DOHH2 (cell line): Measurements from ENCODE around the gene CMTR1.

ENCODE experiments used
- H3F3A ChIP-seq: fragments of 200-600 bp; sonication (generic), shearing (Covaris generic); 2 replicates; pipeline ENCODE4 v1.6.0; 2016; ENCODE audit warnings: antibody characterized with exemption, mild to moderate bottlenecking; ENCODE audit not compliant: control insufficient read depth, insufficient read depth
- H3K27ac ChIP-seq: fragments of 200-600 bp; sonication (generic); 2 replicates; pipeline ENCODE4 v1.5.1; 2014; ENCODE audit warnings: low read depth, mild to moderate bottlenecking, low read length, moderate library complexity
- H3K27me3 ChIP-seq: fragments of 200-600 bp; sonication (generic); 2 replicates; pipeline ENCODE4 v1.6.1; 2014; ENCODE audit warnings: mild to moderate bottlenecking, low read length, mixed read lengths; ENCODE audit not compliant: control insufficient read depth
- H3K36me3 ChIP-seq: fragments of 200-600 bp; sonication (generic); 2 replicates; pipeline ENCODE4 v1.6.1; 2014; ENCODE audit warnings: mild to moderate bottlenecking, low read length, moderate library complexity, mixed read lengths; ENCODE audit not compliant: control insufficient read depth
- H3K4me1 ChIP-seq: fragments of 200-600 bp; sonication (generic); 2 replicates; pipeline ENCODE4 v1.6.1; 2014; ENCODE audit warnings: mild to moderate bottlenecking, low read length, mixed read lengths; ENCODE audit not compliant: control insufficient read depth
- H3K4me2 ChIP-seq: fragments of 200-600 bp; sonication (generic); 2 replicates; pipeline ENCODE4 v1.6.0; 2014; ENCODE audit warnings: mild to moderate bottlenecking, low read length, moderate library complexity
- H3K4me3 ChIP-seq: fragments of 200-600 bp; sonication (generic); 2 replicates; pipeline ENCODE4 v1.5.1; 2014; ENCODE audit warnings: mild to moderate bottlenecking, low read length, mixed read lengths
- H3K79me2 ChIP-seq: fragments of 200-600 bp; sonication (generic); 2 replicates; pipeline ENCODE4 v1.6.1; 2014; ENCODE audit warnings: mild to moderate bottlenecking, low read length, mixed read lengths; ENCODE audit not compliant: control insufficient read depth
- H3K9me2 ChIP-seq: fragments of 200-600 bp; sonication (generic); replicated peaks from 2 replicates; pipeline ENCODE4 v1.6.1; 2014; ENCODE audit warnings: mild to moderate bottlenecking, low read length, mixed read lengths; ENCODE audit not compliant: control insufficient read depth
- H3K9me3 ChIP-seq: fragments of 200-600 bp; sonication (generic); 2 replicates; pipeline ENCODE4 v1.6.1; 2014; ENCODE audit warnings: antibody characterized with exemption, low read length, mixed read lengths; ENCODE audit not compliant: control insufficient read depth, insufficient read depth
- H4K20me1 ChIP-seq: fragments of 200-600 bp; sonication (generic); 2 replicates; pipeline ENCODE4 v1.6.0; 2014; ENCODE audit warnings: low read depth, mild to moderate bottlenecking, antibody characterized with exemption, low read length, moderate library complexity; ENCODE audit not compliant: control insufficient read depth, insufficient read depth
- EZH2phosphoT487 ChIP-seq: fragments of 200-600 bp; sonication (generic); IDR thresholded peaks from 2 replicates; pipeline ENCODE4 v1.6.1; 2017; ENCODE audit warnings: borderline replicate concordance, mild to moderate bottlenecking, antibody characterized with exemption, low read length, moderate library complexity, mixed read lengths
- TF ChIP-seq, protein P1 (sequence below): fragments of 200-600 bp; sonication (generic); IDR thresholded peaks from one replicate; pipeline ENCODE4 v1.5.1; 2014; ENCODE audit warnings: antibody characterized with exemption, mild to moderate bottlenecking, low read depth, low read length; ENCODE audit not compliant: poor library complexity, severe bottlenecking

Gene CMTR1

DNA sequence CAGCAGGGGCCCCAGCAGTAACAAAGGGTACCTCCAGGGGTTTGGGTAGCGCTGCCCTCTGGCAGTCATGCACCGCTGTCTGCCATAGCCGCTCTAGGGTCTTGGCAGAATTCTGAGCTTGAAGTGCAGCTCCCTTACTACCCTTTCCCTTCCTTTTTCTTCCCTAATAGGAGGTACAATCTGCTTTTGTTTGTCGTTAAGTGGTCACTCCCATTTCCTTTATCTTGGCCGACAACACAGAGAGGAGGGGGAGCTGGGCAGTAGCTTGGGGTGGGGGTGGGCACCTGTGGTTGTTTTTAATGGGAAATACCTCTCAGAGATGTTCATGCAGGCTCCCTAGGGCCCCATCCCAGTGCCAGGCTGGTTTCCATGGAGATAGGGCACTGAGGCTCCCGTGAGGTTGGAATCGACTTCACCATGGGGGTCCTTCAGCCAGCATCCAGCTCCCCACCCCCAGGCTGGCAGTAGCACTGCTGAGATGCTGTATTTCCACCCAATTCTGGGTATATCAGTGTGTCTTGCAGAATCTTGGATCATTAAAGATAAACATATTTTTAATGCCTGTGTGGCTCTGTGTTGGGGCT is 48.0 kb downstream of the CMTR1 start:
- H3K4me2 ChIP-seq = no peak overlapping the region
- no peaks in the 10 kb centered on the region for H3K9me3 ChIP-seq
- no peaks in the 10 kb centered on the region for H3K27me3 ChIP-seq
- H3K79me2 ChIP-seq = no peaks in the 10 kb centered on the region
- H3K27ac ChIP-seq = no peak overlapping the region
- H3K9me2 ChIP-seq = no peaks in the 10 kb centered on the region
- H4K20me1 ChIP-seq = no peaks in the 10 kb centered on the region
- no peak overlapping the region for H3K4me3 ChIP-seq
- no peak for TF ChIP-seq EZH2phosphoT487
- H3K4me1 ChIP-seq = no peaks in the 10 kb centered on the region
- peaks cover 46% of the 10 kb centered on the region for H3K36me3 ChIP-seq
- H3F3A ChIP-seq = no peaks in the 10 kb centered on the region

DNA sequence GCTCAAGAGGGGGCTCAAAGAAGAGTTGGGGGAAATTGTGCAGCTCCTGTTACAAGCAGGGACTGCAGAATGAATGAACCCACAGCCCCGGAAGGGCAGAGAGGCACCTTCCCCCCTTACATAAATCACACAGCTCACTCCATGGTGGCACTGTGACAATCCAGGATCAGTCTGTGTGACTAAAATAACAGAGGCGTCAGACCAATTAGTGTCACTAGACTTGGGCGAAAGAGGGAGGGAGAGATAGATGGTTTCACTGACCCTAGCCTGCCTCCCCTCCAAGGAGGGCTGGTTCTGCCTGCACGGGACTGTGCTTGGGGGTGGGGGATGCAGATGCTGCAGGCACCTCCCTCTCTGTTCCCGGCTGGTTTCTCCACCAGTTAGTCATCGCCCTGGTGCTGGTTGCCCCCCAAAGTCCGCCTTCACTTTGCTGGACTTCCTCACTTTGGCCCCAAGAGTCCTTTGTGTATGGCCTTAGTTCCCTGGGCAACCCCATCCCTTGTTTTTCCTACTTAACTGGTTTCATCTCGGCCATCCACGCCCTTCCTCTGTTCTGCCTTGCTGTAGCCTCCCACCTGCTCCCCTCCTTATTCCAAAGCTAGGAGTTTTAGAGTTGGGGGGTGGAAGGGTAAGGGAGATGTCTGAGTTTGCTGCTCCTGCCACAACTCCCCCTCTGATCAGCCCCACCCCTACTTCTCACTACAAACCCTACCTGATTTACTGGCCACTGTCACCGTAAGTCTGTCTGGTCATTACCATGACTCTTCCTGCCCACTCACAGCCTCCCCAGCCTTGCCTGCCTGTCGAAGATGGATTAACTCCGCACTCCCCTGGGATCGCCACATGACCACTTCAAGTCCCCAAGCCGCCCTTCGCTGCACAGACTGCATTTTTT is 48.9 kb downstream of the CMTR1 start:
- H3K27me3 ChIP-seq = no peaks in the 10 kb centered on the region
- H3K36me3 ChIP-seq = peaks cover 46% of the 10 kb centered on the region
- H3K79me2 ChIP-seq = no peaks in the 10 kb centered on the region
- no peaks in the 10 kb centered on the region for H3K4me1 ChIP-seq
- no peaks in the 10 kb centered on the region for H3F3A ChIP-seq
- no peak for TF ChIP-seq EZH2phosphoT487
- TF ChIP-seq, protein P1, sequence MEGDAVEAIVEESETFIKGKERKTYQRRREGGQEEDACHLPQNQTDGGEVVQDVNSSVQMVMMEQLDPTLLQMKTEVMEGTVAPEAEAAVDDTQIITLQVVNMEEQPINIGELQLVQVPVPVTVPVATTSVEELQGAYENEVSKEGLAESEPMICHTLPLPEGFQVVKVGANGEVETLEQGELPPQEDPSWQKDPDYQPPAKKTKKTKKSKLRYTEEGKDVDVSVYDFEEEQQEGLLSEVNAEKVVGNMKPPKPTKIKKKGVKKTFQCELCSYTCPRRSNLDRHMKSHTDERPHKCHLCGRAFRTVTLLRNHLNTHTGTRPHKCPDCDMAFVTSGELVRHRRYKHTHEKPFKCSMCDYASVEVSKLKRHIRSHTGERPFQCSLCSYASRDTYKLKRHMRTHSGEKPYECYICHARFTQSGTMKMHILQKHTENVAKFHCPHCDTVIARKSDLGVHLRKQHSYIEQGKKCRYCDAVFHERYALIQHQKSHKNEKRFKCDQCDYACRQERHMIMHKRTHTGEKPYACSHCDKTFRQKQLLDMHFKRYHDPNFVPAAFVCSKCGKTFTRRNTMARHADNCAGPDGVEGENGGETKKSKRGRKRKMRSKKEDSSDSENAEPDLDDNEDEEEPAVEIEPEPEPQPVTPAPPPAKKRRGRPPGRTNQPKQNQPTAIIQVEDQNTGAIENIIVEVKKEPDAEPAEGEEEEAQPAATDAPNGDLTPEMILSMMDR = no peak
- no peaks in the 10 kb centered on the region for H3K9me2 ChIP-seq
- no peak overlapping the region for H3K4me3 ChIP-seq
- H3K27ac ChIP-seq = no peak overlapping the region
- no peak overlapping the region for H3K4me2 ChIP-seq
- no peaks in the 10 kb centered on the region for H4K20me1 ChIP-seq
- no peaks in the 10 kb centered on the region for H3K9me3 ChIP-seq

DNA sequence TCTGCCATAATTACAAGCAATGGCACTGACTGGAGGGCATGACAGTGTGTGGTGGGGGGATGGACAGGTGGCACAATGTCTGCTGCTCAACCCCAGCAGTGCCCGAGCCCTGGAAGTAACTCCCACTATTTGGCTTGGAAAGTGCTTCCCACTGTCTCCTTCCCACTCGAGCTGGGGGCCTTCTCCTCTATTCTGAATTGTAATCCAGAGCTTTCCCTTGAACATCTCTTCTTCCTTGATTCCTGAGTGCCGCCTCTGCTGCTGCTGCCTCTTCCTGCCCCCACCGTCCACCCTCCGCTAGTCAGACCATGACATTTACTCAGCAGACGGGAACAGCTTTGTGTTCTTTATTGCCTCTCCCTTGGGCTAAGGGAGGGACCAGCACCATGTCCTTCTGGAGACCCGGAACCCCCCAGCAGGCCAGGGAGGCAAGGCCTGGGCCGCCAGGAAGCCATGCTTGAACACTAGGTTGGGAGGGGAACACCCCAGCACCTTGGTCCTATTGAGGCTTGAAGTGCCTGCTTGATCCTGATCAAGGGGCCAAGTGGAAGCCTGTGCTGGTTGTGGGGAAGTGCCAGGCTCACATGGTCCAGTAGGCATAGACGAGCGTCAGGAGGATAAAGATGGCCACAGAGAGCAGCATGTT is 49.7 kb downstream of the CMTR1 start:
- TF ChIP-seq EZH2phosphoT487 = no peak
- TF ChIP-seq, protein P1 = no peak
- Histone ChIP-seq H3K79me2 (no peaks in the 10 kb centered on the region), H3K4me1 (no peaks in the 10 kb centered on the region), H3K9me3 (no peaks in the 10 kb centered on the region), H3K4me2 (no peak overlapping the region), H3F3A (no peaks in the 10 kb centered on the region), H4K20me1 (no peaks in the 10 kb centered on the region), H3K4me3 (no peak overlapping the region), H3K27me3 (no peaks in the 10 kb centered on the region), H3K9me2 (no peaks in the 10 kb centered on the region), H3K36me3 (peaks cover 44% of the 10 kb centered on the region), H3K27ac (no peak overlapping the region)
